ENCODE data around the gene KRT6C. TPM values are rescaled to one million over a fixed set of nuclear protein-coding genes. Genes with fewer than 3 reads are reported as not detected.
"Not testable (repeated sequence)": the region's sequence is repeated elsewhere in the genome, so short reads cannot be mapped to it uniquely, and the experiment has no call there.

Gene KRT6C
- total RNA-seq, 4 donors from 2014 or later: not detected

GRCh38 chr12:52496054-52496453 lies 22.4 kb upstream of the KRT6C start:
- Histone ChIP-seq H3K4me3 (no peak overlapping the region), H3K27ac (no peak overlapping the region), H3K4me1 (no peaks in the 10 kb centered on the region), H3K36me3 (no peaks in the 10 kb centered on the region), H3K27me3 (peaks cover 0 to 6% (median 3%) of the 10 kb centered on the region in 3 donors), H3K9me3 (no peaks in the 10 kb centered on the region)
- TF ChIP-seq CTCF (IDR thresholded peaks at IDR 0.05 in 4 of 5, conservative IDR thresholded peaks at IDR 0.05 in 1 of 5) (no peak), POLR2A (IDR thresholded peaks at IDR 0.05) (no peak)
- ATAC-seq (no peak), DNase-seq (no peak)
- intact Hi-C loops (cut with DNase I; ENCODE audit: low total_unique reads): no loop called here
- in situ Hi-C loops (cut with MboI; ENCODE audit: low sequenced_read_pairs in 4 of 4): no loop called here

DNA sequence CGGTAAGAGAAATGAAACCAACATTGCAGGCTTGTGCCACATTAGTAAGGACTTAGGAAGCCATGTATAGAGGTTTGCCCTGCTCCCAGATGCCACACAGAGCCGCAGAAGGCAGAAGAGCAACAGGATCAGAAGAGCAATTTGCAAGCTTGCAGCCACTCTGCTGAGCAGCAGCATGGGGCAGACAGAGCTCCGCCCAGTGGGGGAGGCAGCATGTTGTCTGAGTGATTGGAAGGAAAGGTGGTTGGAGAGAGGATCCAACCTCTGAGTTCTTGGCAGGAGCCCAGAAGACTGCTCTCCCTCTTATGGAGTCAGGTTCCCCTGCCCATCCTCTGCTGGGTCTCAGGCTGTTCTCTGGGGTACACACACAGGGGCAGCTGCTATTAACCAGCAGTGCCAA lies 21.8 kb upstream of the KRT6C start:
- ATAC-seq (no peak), DNase-seq (no peak)
- no peak overlapping the region for H3K27ac ChIP-seq
- TF ChIP-seq CTCF (IDR thresholded peaks at IDR 0.05 in 4 of 5, conservative IDR thresholded peaks at IDR 0.05 in 1 of 5): no peak
- no peak for TF ChIP-seq POLR2A (IDR thresholded peaks at IDR 0.05)
- in situ Hi-C loops (cut with MboI; ENCODE audit: low sequenced_read_pairs in 4 of 4): no loop called here
- no peaks in the 10 kb centered on the region for H3K4me1 ChIP-seq
- no peaks in the 10 kb centered on the region for H3K9me3 ChIP-seq
- peaks cover 0 to 6% (median 3%) of the 10 kb centered on the region in 3 donors for H3K27me3 ChIP-seq
- no peak overlapping the region for H3K4me3 ChIP-seq
- H3K36me3 ChIP-seq: no peaks in the 10 kb centered on the region
- intact Hi-C loops (cut with DNase I; ENCODE audit: low total_unique reads): no loop called here

- H3K4me3 ChIP-seq: no peak overlapping the region
- no peaks in the 10 kb centered on the region for H3K9me3 ChIP-seq
- peak in 1 of 2 donors; percentile 44 for ATAC-seq
- intact Hi-C loops (cut with DNase I; ENCODE audit: low total_unique reads): no loop called here
- peak; percentile 27 to 51 for DNase-seq
- H3K27me3 ChIP-seq: peaks cover 0 to 6% (median 3%) of the 10 kb centered on the region in 3 donors
- H3K4me1 ChIP-seq: no peaks in the 10 kb centered on the region
- no peak for TF ChIP-seq CTCF (IDR thresholded peaks at IDR 0.05 in 4 of 5, conservative IDR thresholded peaks at IDR 0.05 in 1 of 5)
- no peak for TF ChIP-seq POLR2A (IDR thresholded peaks at IDR 0.05)
- H3K27ac ChIP-seq: no peak overlapping the region
- in situ Hi-C loops (cut with MboI; ENCODE audit: low sequenced_read_pairs in 4 of 4): no loop called here
- no peaks in the 10 kb centered on the region for H3K36me3 ChIP-seq
Observed at GRCh38 chr12:52494518-52494917, 20.9 kb upstream of the KRT6C start.

DNA sequence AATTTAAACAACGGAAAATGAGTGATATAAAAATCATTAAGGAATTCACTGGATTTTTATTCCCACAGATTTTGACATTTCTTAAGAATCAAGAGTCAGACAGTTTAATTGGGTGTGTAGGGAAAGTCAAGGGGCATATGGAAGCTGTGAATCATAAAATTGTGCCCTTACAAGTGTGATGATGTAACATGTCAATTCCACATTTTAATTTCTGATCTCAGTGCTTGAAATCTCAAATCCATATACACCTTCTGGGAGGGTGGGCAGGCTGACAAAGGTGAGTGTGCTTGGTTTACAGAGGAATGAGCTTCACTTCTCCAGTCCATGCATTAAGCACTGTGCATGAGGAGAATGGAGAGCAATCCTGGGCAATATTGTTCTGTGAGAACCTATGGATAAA lies 20.5 kb upstream of the KRT6C start:
- Histone ChIP-seq H3K27me3 (peaks cover 0 to 6% (median 3%) of the 10 kb centered on the region in 3 donors), H3K9me3 (no peaks in the 10 kb centered on the region), H3K4me3 (no peak overlapping the region), H3K4me1 (no peaks in the 10 kb centered on the region), H3K27ac (no peak overlapping the region), H3K36me3 (no peaks in the 10 kb centered on the region)
- no peak for TF ChIP-seq CTCF (IDR thresholded peaks at IDR 0.05 in 4 of 5, conservative IDR thresholded peaks at IDR 0.05 in 1 of 5)
- TF ChIP-seq POLR2A (IDR thresholded peaks at IDR 0.05): no peak
- ATAC-seq (no peak), DNase-seq (no peak)
- in situ Hi-C loops (cut with MboI; ENCODE audit: low sequenced_read_pairs in 4 of 4) (no loop called here), intact Hi-C loops (cut with DNase I; ENCODE audit: low total_unique reads) (no loop called here)

GRCh38 chr12:52493172-52493571 lies 19.6 kb upstream of the KRT6C start, which contains the start of gene KRT6A:
Gene KRT6A (minus strand): TSS chr12:52493257. CDS start chr12:52493188, 69 bp downstream.
- intact Hi-C loops (cut with DNase I; ENCODE audit: low total_unique reads): no loop called here
- no peak within 1 kb of the TSS for H3K27ac ChIP-seq
- no peaks in the 10 kb centered on the region for H3K36me3 ChIP-seq
- H3K4me1 ChIP-seq: no peaks in the 10 kb centered on the region
- peaks cover 0 to 6% (median 3%) of the 10 kb centered on the region in 3 donors for H3K27me3 ChIP-seq
- no peak for ATAC-seq
- in situ Hi-C loops (cut with MboI; ENCODE audit: low sequenced_read_pairs in 4 of 4): no loop called here
- DNase-seq: no peak
- no peak for TF ChIP-seq POLR2A (IDR thresholded peaks at IDR 0.05)
- no peak for TF ChIP-seq CTCF (IDR thresholded peaks at IDR 0.05 in 4 of 5, conservative IDR thresholded peaks at IDR 0.05 in 1 of 5)
- no peak within 1 kb of the TSS for H3K4me3 ChIP-seq
- no peaks in the 10 kb centered on the region for H3K9me3 ChIP-seq

- ATAC-seq; in situ Hi-C loops (cut with MboI; ENCODE audit: low sequenced_read_pairs in 4 of 4); H3K9me3 ChIP-seq; H3K4me1 ChIP-seq; intact Hi-C loops (cut with DNase I; ENCODE audit: low total_unique reads); DNase-seq; H3K36me3 ChIP-seq; H3K27me3 ChIP-seq; H3K4me3 ChIP-seq; H3K27ac ChIP-seq: not testable (repeated sequence)
Observed at GRCh38 chr12:52492405-52492804, 18.8 kb upstream of the KRT6C start.

DNA sequence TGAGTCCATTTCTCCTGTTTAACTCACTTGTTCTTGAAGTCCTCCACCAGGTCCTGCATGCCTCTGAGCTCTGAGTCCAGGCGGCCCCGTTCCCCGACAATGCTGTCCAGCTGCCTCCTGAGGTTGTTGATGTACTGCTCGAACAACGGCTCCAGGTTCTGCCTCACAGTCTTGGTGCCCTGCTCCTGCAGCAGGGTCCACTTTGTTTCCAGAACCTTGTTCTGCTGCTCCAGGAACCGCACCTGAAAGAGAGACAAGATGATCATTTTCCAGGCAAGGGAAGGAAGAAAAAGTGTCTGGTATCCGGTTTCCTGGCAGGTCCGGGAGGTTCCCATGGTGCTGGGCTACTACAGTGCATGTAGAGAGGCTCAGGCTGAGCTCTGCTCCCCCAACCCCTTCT lies 17.9 kb upstream of the KRT6C start:
- H3K4me3 ChIP-seq; H3K9me3 ChIP-seq; ATAC-seq; H3K27me3 ChIP-seq; DNase-seq; H3K36me3 ChIP-seq; intact Hi-C loops (cut with DNase I; ENCODE audit: low total_unique reads); in situ Hi-C loops (cut with MboI; ENCODE audit: low sequenced_read_pairs in 4 of 4); H3K27ac ChIP-seq; H3K4me1 ChIP-seq: not testable (repeated sequence)

Data from gastrocnemius medialis (tissue), 4 donors.